Measurements from ENCODE around the gene TIGD7. TPM values are rescaled to one million over a fixed set of nuclear protein-coding genes. Genes with fewer than 3 reads are reported as not detected.
A peak's percentile ranks its signal among the peaks of the same experiment; 100 is the strongest.

TIGD7 gene
- total RNA-seq, 1 donor from 2014 or later = 2.2 TPM

- Histone ChIP-seq H3K9me3 (peaks cover 58% of the 10 kb centered on the region), H3K4me3 (no peak overlapping the region), H3K36me3 (peaks cover 3 to 56% of the 10 kb centered on the region in 2 donors), H3K27me3 (no peaks in the 10 kb centered on the region), H3K4me1 (no peaks in the 10 kb centered on the region), H3K27ac (no peak overlapping the region)
- TF ChIP-seq POLR2AphosphoS5 (IDR thresholded peaks at IDR 0.05; ENCODE audit: insufficient read depth in 1 of 2, low read depth in 1 of 2) = no peak
- TF ChIP-seq CTCF (IDR thresholded peaks at IDR 0.05) = no peak
- no peak for TF ChIP-seq POLR2A (IDR thresholded peaks at IDR 0.05)
- DNase-seq (ENCODE audit: extremely low spot score in 2 of 2) = no peak
- intact Hi-C loops (cut with DNase I) = no loop called here
Measured at GRCh38 chr16:3295209-3295608, 10.0 kb downstream of the TIGD7 start.

DNA sequence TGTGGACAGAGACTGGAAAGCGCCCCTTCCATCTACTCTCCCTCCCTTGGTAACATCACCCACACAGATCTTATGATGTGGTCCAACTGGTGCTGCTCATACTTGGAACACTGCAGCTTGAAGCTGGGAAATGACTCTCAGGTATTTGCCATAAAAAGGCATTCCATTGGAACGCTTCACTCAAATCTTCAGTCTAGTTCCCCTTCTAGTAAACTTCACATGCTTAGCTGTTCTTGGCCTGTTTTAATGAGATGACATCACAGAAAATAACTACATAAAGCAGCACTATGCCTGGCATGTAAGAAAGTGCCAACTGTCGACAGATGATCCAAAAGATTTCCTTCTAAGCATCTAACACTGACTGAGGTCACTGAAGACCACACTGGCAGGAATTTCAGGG lies 12.6 kb downstream of the TIGD7 start:
- intact Hi-C loops (cut with DNase I) = no loop called here
- Histone ChIP-seq H3K27ac (no peak overlapping the region), H3K9me3 (peaks cover 73% of the 10 kb centered on the region), H3K4me1 (no peaks in the 10 kb centered on the region), H3K4me3 (no peak overlapping the region), H3K27me3 (no peaks in the 10 kb centered on the region), H3K36me3 (peaks cover 18 to 74% of the 10 kb centered on the region in 2 donors)
- DNase-seq (ENCODE audit: extremely low spot score in 2 of 2) = no peak
- no peak for TF ChIP-seq POLR2A (IDR thresholded peaks at IDR 0.05)

DNA sequence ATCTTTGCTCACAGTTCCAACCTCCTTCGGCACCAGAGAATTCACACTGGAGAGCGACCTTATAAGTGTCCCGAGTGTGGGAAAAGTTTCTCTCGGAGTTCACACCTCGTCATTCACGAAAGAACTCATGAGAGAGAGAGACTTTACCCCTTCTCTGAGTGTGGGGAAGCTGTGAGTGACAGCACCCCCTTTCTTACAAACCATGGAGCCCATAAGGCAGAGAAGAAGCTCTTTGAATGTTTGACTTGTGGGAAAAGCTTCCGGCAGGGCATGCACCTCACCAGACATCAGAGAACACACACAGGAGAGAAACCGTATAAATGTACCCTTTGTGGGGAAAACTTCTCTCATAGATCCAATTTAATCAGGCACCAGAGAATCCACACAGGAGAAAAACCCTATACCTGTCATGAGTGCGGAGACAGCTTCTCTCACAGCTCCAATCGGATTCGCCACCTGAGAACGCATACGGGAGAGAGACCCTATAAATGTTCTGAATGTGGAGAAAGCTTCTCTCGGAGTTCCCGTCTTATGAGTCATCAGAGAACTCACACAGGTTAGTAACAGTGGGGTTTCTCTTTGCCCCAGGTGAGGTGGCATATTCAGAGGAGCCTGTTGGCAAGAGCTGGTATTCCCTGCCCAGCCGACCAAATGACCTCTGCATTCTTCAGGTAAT lies 15.1 kb downstream of the TIGD7 start:
- Histone ChIP-seq H3K4me3 (peak overlapping the region in 1 of 2 donors; percentile 24), H3K4me1 (peaks cover 6% of the 10 kb centered on the region), H3K36me3 (peaks cover 18 to 94% of the 10 kb centered on the region in 2 donors), H3K9me3 (peaks cover 60% of the 10 kb centered on the region), H3K27me3 (no peaks in the 10 kb centered on the region), H3K27ac (no peak overlapping the region)
- intact Hi-C loops (cut with DNase I) = no loop called here
- no peak for DNase-seq (ENCODE audit: extremely low spot score in 2 of 2)
- TF ChIP-seq POLR2AphosphoS5 (IDR thresholded peaks at IDR 0.05; ENCODE audit: insufficient read depth in 1 of 2, low read depth in 1 of 2) = no peak
- TF ChIP-seq POLR2A (IDR thresholded peaks at IDR 0.05) = no peak
- TF ChIP-seq CTCF (IDR thresholded peaks at IDR 0.05) = no peak

DNA sequence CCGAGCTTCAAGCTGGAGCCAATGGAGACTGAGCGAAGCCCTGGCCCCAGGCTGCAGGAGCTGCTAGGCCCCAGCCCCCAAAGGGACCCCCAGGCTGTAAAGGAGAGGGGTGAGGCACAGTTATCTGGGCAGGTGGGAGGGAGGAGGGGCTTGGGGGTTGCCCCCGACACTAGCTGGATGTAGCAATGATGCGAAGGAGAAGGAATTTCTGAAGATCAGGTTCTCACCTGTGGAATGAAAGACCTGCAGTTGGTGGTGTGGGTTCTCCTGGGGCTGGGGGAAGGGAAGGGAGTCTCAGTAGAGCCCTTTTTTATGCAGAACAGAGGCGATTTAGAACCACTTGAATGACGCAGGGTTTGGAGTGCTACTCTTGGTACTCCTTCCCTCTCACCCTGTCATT lies 20.1 kb downstream of the TIGD7 start:
- H3K27ac ChIP-seq = no peak overlapping the region
- H3K4me1 ChIP-seq = peaks cover 29% of the 10 kb centered on the region
- peaks cover 21% of the 10 kb centered on the region for H3K9me3 ChIP-seq
- no peak for DNase-seq (ENCODE audit: extremely low spot score in 2 of 2)
- intact Hi-C loops (cut with DNase I) = no loop called here
- H3K27me3 ChIP-seq = no peaks in the 10 kb centered on the region
- TF ChIP-seq POLR2AphosphoS5 (IDR thresholded peaks at IDR 0.05; ENCODE audit: insufficient read depth in 1 of 2, low read depth in 1 of 2) (no peak), POLR2A (IDR thresholded peaks at IDR 0.05) (no peak), CTCF (IDR thresholded peaks at IDR 0.05) (no peak)
- peaks cover 14 to 56% of the 10 kb centered on the region in 2 donors for H3K36me3 ChIP-seq
- peak overlapping the region; percentile 87 to 91 for H3K4me3 ChIP-seq

GRCh38 chr16:3283543-3284447 lies 21.4 kb downstream of the TIGD7 start:
- Histone ChIP-seq H3K9me3 (peaks cover 8% of the 10 kb centered on the region), H3K36me3 (peaks cover 4 to 42% of the 10 kb centered on the region in 2 donors), H3K27me3 (no peaks in the 10 kb centered on the region), H3K4me3 (peak overlapping the region; percentile 87 to 91), H3K27ac (peak overlapping the region; percentile 97), H3K4me1 (peaks cover 29% of the 10 kb centered on the region)
- intact Hi-C loops (cut with DNase I) = loop anchor here (2.0 kb wide), 1 partner anchor 19 kb away; no protein-coding TSS in a partner anchor
- DNase-seq (ENCODE audit: extremely low spot score in 2 of 2) = no peak
- no peak for TF ChIP-seq POLR2A (IDR thresholded peaks at IDR 0.05)
- no peak for TF ChIP-seq CTCF (IDR thresholded peaks at IDR 0.05)
- TF ChIP-seq POLR2AphosphoS5 (IDR thresholded peaks at IDR 0.05; ENCODE audit: insufficient read depth in 1 of 2, low read depth in 1 of 2) = no peak
